ENCODE results near the gene RNF141.

The RNF141 gene

DNA sequence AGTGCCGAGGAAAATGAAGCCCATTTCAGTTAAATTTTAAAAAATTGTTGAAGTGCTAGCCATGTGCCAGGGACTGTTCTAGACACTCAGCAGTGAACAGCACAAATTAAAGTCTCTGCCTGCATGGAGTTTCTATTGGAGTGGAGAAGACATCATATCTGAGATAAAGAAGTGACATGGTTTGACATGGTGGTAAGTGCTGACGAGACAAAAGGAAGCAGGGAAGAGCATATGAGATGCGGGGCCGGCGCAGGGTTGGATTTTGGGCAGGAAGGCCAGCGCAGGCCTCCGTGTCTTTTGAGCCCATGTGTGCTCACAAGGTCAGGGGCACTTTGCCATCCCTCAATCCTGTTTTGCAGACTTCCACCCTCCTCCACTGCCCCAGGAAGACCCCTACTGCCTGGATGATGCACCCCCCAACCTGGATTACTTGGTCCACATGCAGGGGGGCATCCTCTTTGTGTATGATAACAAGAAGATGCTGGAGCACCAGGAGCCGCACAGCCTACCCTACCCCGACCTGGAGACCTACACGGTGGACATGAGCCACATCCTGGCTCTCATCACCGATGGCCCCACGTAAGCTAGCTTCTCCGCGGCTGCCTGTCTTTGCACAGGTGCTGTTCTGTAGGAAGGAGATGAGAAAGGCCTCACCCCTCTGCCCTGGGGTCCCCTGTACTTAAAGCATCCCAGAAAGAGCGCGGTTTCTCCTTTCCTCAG is 56.4 kb downstream of the RNF141 start:
- no peak overlapping the region for H3K4me3 ChIP-seq (ENCODE audit: low read length)
- DNase-seq (ENCODE audit: low read depth) = no peak
- TF ChIP-seq, protein P1, sequence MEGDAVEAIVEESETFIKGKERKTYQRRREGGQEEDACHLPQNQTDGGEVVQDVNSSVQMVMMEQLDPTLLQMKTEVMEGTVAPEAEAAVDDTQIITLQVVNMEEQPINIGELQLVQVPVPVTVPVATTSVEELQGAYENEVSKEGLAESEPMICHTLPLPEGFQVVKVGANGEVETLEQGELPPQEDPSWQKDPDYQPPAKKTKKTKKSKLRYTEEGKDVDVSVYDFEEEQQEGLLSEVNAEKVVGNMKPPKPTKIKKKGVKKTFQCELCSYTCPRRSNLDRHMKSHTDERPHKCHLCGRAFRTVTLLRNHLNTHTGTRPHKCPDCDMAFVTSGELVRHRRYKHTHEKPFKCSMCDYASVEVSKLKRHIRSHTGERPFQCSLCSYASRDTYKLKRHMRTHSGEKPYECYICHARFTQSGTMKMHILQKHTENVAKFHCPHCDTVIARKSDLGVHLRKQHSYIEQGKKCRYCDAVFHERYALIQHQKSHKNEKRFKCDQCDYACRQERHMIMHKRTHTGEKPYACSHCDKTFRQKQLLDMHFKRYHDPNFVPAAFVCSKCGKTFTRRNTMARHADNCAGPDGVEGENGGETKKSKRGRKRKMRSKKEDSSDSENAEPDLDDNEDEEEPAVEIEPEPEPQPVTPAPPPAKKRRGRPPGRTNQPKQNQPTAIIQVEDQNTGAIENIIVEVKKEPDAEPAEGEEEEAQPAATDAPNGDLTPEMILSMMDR (conservative IDR thresholded peaks at IDR 0.05; ENCODE audit: low read depth, low read length) = no peak

DNA sequence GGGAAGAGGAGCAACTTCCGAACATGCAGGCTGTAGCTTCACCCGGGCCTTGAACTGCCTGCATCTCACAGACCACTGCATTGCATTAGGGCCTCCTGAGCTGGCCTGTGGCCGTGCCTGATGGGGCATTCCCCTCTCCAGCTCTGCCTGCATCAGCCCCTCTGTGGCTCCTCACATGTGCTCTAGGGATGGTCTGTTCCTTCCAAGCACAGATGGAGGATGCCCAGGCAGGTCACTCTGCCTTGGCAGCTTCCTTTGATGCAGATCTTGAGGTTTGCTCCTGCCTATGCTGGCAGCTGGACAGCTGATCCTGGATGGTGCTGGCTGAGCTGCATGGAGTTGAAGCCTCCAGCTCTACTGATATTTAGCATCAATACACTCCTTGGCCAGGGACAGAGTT is 57.4 kb downstream of the RNF141 start:
- H3K4me3 ChIP-seq (ENCODE audit: low read length) = no peak overlapping the region
- DNase-seq (ENCODE audit: low read depth) = no peak
- TF ChIP-seq, protein P1 (conservative IDR thresholded peaks at IDR 0.05; ENCODE audit: low read depth, low read length) = no peak

- no peak overlapping the region for H3K4me3 ChIP-seq (ENCODE audit: low read length)
- TF ChIP-seq, protein P1 (conservative IDR thresholded peaks at IDR 0.05; ENCODE audit: low read depth, low read length) = no peak
- no peak for DNase-seq (ENCODE audit: low read depth)
These were observed 57.8 kb downstream of the RNF141 start for GRCh38 chr11:10483174-10483573.

DNA sequence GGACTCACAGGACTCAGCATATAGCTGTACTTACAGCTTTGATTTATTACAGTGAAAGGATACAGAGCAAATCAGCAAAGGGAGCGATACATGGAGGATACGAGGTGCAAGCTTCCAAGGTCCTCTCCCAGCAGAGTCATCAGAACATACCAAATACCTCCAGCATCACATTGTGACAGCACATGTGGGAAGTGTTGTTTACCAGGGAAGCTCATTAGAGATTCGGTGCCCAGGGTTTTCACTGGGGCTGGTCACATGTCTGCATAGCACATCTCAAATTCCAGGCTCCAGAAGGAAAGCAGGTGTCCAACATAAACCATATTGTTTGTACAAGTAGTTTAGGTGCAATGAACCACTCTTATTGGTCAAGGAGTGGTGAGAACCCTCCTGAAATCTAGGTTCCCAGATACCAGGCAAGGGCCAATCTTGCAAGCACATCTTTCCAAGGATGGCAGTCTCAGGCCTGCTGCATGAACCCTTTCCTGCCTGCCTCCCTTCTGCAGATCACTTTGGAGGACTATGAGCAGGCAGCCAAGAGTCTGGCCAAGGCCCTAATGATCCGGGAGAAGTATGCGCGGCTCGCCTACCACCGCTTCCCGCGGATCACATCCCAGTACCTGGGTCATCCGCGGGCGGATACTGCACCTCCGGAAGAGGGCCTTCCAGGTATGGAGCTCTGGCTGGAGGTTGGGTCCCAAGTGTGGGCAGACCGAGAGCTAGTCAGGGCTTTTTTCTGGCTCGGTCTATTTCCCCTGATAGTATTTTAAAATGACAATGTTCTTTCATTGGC is 59.2 kb downstream of the RNF141 start:
- DNase-seq (ENCODE audit: low read depth) = no peak
- TF ChIP-seq, protein P1 (conservative IDR thresholded peaks at IDR 0.05; ENCODE audit: low read depth, low read length) = no peak
- H3K4me3 ChIP-seq (ENCODE audit: low read length) = no peak overlapping the region

DNA sequence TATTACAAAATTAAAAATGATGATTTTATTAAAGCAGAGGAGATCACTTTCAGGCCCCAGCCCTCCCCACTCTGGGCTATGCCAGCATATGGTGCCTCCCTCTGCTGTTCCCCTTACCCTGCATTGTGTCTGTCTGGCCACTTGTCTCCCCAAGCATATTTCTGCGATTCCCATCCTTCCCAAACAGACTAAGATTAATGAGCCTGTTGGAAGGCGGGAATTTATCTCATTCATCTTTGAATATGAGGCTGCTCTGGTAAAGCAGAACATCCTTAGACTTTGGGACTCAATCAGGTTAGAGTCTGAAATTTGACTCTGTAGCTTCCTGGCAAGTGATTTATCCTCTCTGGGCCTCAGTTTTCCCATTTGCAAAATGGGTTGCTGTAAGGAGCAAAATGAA is 60.2 kb downstream of the RNF141 start:
- no peak for DNase-seq (ENCODE audit: low read depth)
- H3K4me3 ChIP-seq (ENCODE audit: low read length) = no peak overlapping the region
- TF ChIP-seq, protein P1 (conservative IDR thresholded peaks at IDR 0.05; ENCODE audit: low read depth, low read length) = no peak

DNA sequence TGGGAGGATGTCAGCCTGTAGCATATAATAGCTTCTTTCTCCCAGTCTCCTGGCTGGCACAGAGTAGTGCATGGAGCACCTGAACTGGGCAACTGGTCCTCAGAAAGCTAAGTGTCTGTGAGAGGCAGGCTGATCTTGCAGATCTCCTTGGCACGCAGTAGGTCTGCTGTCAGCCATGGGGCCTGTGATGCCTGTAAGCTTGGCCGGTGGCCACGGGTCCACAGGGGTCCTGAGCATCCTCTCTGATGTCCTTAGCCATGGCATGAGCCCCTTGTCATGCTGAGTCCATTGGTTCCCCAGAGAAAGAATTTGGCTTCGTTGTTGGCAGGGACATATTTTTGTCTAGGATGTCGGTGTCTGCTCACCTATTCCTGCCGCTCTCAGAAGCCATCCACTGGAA is 61.0 kb downstream of the RNF141 start:
- no peak overlapping the region for H3K4me3 ChIP-seq (ENCODE audit: low read length)
- no peak for DNase-seq (ENCODE audit: low read depth)
- TF ChIP-seq, protein P1 (conservative IDR thresholded peaks at IDR 0.05; ENCODE audit: low read depth, low read length) = no peak
